Fibroblast of skin of right quadriceps (primary cell): ENCODE measurements around the gene MTA1.

Source experiments
- DNase-seq: peaks from one replicate; pipeline ENCODE4 v3.0.0-alpha.2; 2013

Gene MTA1

DNA sequence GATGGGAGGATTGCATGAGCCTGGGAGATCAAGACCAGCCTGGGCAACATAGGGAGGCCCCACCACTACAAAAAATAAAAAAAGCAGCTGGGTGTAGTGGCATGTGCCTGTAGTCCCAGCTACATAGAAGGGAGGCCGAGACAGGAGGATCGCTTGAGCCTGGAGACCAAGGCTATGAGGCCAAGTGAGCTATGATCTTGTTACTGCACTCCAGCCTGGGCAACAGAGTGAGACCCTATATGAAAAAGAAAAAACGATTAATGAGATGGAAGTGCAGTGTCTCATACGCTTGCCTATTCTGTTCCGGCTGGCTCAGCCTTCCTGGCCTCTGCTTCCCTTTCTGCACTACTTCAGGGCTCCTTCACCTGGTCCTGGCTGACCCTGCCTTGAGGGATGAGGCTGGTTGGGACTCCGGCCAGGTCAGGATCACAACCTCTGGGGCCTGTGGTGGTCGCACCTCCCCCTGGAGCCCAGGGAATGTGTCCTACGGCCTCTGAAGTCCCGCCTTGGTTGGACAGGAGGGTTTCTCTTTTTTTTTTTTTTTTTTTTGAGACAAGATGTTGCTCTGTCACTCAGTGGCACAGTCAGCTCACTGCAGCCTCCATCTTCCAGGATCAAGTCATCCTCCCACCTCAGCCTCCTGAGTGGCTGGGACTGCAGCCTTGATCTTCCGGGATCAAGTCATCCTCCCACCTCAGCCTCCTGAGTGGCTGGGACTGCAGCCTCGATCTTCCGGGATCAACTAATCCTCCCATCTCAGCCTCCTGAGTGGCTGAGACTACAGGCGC, 82.1 kb downstream of the MTA1 start:
- no peak for DNase-seq

DNA sequence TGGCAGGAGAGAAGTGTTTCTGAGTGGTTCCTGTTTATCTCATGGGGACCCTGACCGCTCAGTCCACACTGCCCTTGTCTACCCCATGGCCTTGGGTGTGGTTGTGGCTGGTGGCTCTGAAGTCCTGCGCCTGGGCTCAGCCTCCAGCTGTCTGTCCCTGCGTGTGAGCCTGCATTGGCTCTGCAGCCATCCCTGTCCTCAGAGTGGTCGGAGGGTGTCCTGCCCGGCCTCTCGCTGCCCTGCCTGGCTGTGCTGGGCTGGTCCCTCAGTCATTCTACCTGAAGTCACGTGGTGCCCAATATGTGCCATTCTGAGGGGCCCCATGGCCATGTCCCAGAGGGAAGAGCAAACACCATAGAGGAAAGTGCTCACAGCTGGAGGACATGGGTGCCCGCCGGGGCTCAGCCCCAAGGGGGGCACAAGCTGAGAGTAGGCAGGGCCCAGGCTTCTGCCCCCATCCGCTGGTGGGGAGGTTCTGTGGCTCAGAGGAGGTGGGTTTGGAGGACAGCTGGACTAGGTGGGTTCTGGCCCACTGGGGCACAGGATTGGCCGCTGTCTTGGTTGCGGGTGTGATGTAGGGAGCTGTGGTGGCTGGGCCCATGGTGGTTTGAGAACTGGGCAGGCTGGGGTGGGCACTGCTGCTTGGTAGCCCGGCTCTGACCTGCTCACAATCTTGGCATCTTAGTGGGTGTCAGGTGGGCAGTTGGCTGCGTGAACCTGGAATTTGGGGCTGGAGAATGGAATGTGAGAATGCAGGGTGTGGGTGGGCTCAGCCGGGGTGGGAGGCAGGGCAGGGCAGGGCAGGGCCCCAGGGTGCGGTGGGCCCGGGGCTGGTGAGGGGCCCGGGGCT, 83.0 kb downstream of the MTA1 start:
- no peak for DNase-seq

DNA sequence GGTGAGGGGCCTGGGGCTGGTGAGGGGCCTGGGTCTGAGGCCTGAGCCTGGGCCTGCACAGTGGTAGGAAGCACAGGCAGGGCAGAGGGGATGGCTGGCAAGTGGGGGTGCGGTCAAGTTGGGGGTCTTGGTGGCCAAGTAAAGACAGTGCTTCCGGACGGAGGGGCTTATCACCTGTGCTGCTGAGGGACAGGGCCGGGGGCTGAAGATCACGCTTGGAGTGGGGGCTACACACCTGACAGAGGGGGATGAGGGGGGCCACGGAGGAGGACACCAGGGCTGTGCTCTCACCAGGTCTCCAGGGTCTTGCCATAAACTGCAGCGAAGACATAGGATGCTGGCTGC, 83.6 kb downstream of the MTA1 start:
- no peak for DNase-seq

DNA sequence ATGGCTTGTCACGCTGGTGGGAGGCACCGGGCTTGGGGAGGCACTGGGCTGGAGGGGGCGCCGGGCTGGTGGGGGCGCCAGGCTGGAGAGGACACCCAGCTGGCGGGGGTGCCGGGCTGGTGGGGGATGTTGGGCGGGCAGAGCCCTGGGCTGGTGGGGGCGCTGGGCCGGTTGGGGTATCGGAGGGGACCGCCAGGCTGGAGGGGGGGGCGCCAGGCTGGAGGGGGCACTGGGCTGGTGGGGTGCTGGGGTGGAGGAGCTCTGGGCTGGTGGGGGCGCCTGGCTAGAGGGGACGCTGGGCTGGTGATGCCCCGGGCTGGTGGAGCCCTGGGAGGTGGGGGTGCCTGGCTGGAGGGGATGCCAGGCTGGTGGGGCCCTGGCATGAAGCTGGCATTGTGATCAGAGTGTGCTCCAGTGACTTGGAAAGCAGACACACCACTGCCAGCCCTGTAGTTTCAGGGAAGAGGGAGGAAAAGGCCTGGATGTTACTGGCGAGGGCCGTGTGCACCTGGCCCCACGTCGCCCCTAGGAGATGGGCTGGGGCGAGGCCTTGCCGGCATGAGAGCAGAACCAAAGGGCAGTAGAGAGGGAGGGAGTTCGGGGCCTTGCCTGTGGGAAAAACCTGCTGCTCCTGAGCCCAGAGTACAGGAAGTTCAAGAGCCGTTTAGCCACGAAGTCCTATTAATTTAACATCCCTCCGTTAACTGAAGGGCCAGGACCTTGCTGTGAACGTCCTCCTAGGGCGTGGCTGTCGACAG, 84.5 kb downstream of the MTA1 start:
- DNase-seq, result no peak

DNA sequence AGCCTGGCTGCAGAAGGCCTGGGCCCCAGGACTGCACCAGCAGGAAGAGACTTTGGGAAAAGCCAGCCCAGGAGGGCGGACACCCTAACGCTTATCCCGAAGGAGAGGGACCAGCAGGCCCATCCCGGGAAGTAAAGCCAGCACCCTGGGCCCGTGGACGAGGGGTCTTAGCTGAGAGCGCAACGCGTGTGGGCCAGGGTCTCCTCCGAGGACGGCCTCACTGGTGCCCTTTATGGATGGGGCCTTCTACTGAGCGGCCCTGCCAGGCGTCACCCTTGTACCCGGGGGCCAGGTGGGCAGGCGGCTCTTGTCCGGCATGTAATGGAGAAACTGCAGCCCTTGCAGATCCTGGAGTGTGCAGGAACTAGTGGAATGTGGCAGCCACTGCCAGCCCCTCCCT, 85.5 kb downstream of the MTA1 start:
- DNase-seq, result no peak

DNA sequence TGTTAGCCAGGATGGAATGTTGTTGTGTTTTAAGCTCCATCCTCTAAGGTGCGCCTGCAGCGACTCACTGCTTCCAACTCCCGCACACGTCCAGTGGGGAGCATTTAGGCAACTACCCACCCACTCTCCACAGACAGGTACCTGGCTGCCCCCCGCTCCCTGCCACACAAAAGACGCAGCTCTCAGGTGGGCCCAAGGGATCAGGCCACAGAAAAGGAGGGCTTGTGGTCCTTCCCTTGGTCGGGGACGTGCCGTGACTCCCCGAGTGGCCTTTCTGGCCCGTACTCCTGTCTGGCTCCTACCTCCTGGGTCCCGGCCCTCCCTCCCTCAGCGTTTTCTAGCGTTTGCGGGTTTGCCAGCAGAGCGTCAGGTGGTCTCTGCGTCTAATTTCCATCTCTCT, 87.6 kb downstream of the MTA1 start:
- no peak for DNase-seq

DNA sequence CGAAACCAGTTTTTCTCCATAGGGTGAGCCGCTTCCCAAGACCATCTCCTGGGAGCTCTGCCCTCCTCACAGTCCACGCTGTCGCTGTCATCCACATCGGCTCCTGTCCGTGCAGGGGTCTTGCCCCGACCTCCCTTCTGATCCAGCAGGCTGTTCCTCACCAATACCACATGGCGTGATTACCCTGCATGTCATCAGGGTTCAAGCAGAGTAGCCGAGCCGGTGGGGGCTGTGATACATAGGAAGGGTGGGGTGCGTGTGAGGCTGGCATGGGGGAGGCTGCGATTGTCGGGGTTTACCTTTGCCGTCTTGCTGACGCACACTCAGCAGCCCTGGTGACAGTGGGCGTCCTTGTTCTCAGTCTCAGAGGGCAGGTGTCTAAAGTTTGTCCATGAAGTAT, 88.4 kb downstream of the MTA1 start:
- DNase-seq, result no peak

DNA sequence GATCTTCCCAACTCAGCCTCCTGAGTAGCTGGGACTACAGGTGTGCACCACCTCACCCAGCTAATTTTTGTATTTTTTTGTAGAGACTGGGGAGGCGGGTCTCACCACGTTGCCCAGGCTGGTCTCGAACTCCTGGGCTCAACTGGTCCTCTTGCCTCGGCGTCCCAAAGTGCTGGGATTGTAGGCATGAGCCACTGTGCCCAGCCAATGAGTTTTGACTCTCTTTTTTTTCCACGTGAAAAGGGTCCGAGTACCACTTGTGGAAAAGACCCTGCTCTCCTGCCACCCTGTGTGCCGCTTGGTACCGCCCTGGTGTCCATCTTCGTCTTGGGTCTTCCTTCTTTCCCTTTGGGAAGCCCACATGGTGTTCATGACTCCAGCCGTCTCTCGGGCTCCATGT, 89.0 kb downstream of the MTA1 start:
- no peak for DNase-seq

DNA sequence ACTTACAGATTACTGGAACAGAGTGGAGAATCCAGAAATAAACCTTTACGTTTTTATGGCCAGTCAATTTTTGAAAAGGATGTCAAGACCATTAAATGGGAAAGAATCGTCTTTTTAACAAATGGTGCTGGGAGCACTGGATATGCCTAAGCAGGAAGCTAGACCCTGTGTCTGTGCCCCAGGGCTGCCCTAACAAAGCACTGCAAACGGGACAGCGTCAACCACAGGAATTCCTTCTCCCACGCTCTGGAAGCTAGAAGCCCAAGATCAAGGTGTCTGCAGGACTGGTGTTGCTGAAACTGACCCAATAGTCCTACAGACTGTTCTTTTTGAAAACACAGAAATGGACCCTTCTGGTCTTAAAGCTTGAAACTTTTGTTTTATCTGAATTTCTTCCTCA, 97.5 kb downstream of the MTA1 start:
- DNase-seq, result no peak

DNA sequence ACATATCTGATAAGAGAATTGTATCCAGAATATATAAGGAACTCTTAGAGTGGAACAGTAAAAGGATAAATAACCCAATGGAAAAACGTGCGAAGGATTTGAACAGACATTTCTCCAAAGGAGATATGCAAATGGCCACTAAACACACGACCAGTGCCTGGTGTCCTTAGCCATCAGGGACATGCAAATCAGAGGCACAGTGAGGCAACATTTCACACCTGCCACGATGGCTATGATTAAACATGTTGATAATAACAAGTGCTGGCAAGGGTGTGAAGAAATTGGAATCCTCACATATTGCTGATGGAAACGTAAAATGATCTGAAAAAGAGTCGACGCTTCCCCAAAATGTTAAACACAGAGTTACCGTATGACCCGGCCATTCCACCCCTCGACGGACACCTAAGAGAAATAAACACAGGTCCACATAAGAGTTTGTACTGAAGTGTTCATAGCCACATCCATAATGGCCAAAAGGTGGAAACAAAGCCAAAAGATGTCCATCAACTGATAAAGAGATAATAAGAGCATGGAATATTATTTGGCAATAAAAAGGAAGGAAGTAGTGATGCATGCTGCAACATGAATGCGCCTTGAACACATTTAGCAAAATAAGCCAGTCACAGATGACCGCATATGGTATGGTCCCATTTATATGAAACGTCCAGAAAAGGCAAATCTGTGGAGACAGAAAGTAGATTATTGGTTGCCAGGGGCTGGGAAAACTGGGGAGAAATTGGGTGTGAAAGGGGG, 100.5 kb downstream of the MTA1 start:
- DNase-seq, result no peak
